ENCODE results near the gene TOMM6.

The TOMM6 gene

GRCh38 chr6:41780551-41781365 is 6.7 kb upstream of the TOMM6 start, which contains the start of gene PRICKLE4:
Gene PRICKLE4 (plus strand): TSS chr6:41780782. CDS start chr6:41783474, 2,692 bp downstream.
- H3K9ac ChIP-seq (ENCODE audit: low read length) = peak within 1 kb of the TSS; percentile 92
- H3K79me1 ChIP-seq (replicated peaks; ENCODE audit: low read length, poor library complexity, severe bottlenecking) = peaks cover 17% of the 10 kb centered on the region
- no peak within 1 kb of the TSS for H2BK5ac ChIP-seq (ENCODE audit: low read depth, low read length, poor library complexity, severe bottlenecking)
- H3K23ac ChIP-seq (ENCODE audit: low read length in 2 of 2) = no peak within 1 kb of the TSS
- no peak within 1 kb of the TSS for H2AK5ac ChIP-seq (ENCODE audit: low read length, severe bottlenecking)
- H2BK12ac ChIP-seq (ENCODE audit: low read length in 2 of 2) = peak within 1 kb of the TSS in 1 of 2 experiments; percentile 45
- H2BK15ac ChIP-seq (ENCODE audit: low read depth, poor library complexity, severe bottlenecking) = peak within 1 kb of the TSS; percentile 28
- H3K14ac ChIP-seq (ENCODE audit: low read length in 2 of 2) = no peak within 1 kb of the TSS
- no peaks in the 10 kb centered on the region for H3K27me3 ChIP-seq (ENCODE audit: control insufficient read depth in 1 of 2, insufficient read depth in 1 of 2, low read length in 2 of 2)
- peak within 1 kb of the TSS; percentile 64 to 84 for H3K4me3 ChIP-seq (ENCODE audit: insufficient read depth in 1 of 2, low read depth in 1 of 2, low read length in 2 of 2)
- peak within 1 kb of the TSS; percentile 23 to 60 for H3K18ac ChIP-seq (ENCODE audit: low read depth in 1 of 2, low read length in 2 of 2)
- 1% methylated on average over 21 of the region's 36 CpGs for WGBS
- H4K91ac ChIP-seq (ENCODE audit: low read length) = no peak within 1 kb of the TSS
- peak within 1 kb of the TSS; percentile 68 for H2AFZ ChIP-seq (ENCODE audit: low read depth, low read length)
- peak within 1 kb of the TSS; percentile 95 for H3K4me2 ChIP-seq (ENCODE audit: low read length, poor library complexity, severe bottlenecking)
- peak; percentile 30 for DNase-seq
- no peak within 1 kb of the TSS for H2BK120ac ChIP-seq (ENCODE audit: low read depth, low read length)
- no peaks in the 10 kb centered on the region for H3K9me3 ChIP-seq (ENCODE audit: control insufficient read depth, low read length)
- H3K36me3 ChIP-seq (ENCODE audit: control insufficient read depth in 1 of 2, insufficient read depth in 2 of 2, low read depth in 1 of 2, low read length in 2 of 2) = peaks cover 5 to 15% of the 10 kb centered on the region in 2 experiments
- H3K27ac ChIP-seq (ENCODE audit: low read length, poor library complexity, severe bottlenecking) = no peak within 1 kb of the TSS
- H3K4ac ChIP-seq (ENCODE audit: low read depth in 1 of 2, low read length in 2 of 2) = peak within 1 kb of the TSS in 1 of 2 experiments; percentile 26
- no peak within 1 kb of the TSS for H4K8ac ChIP-seq (ENCODE audit: low read length)
- peaks cover 14% of the 10 kb centered on the region for H3K4me1 ChIP-seq (ENCODE audit: control insufficient read depth, insufficient read depth, low read depth, low read length)

- no peaks in the 10 kb centered on the region for H3K27me3 ChIP-seq (ENCODE audit: control insufficient read depth in 1 of 2, insufficient read depth in 1 of 2, low read length in 2 of 2)
- no peak overlapping the region for H3K18ac ChIP-seq (ENCODE audit: low read depth in 1 of 2, low read length in 2 of 2)
- no peak overlapping the region for H3K9ac ChIP-seq (ENCODE audit: low read length)
- no peak overlapping the region for H3K23ac ChIP-seq (ENCODE audit: low read length in 2 of 2)
- H3K4me2 ChIP-seq (ENCODE audit: low read length, poor library complexity, severe bottlenecking) = no peak overlapping the region
- peak overlapping the region in 1 of 2 experiments; percentile 77 for H3K4me3 ChIP-seq (ENCODE audit: insufficient read depth in 1 of 2, low read depth in 1 of 2, low read length in 2 of 2)
- no peak overlapping the region for H3K4ac ChIP-seq (ENCODE audit: low read depth in 1 of 2, low read length in 2 of 2)
- H3K14ac ChIP-seq (ENCODE audit: low read length in 2 of 2) = no peak overlapping the region
- no peak overlapping the region for H2BK15ac ChIP-seq (ENCODE audit: low read depth, poor library complexity, severe bottlenecking)
- H3K4me1 ChIP-seq (ENCODE audit: control insufficient read depth, insufficient read depth, low read depth, low read length) = peaks cover 20% of the 10 kb centered on the region
- no peak for DNase-seq
- peaks cover 17% of the 10 kb centered on the region for H3K79me1 ChIP-seq (replicated peaks; ENCODE audit: low read length, poor library complexity, severe bottlenecking)
- peaks cover 5 to 14% of the 10 kb centered on the region in 2 experiments for H3K36me3 ChIP-seq (ENCODE audit: control insufficient read depth in 1 of 2, insufficient read depth in 2 of 2, low read depth in 1 of 2, low read length in 2 of 2)
- no peaks in the 10 kb centered on the region for H3K9me3 ChIP-seq (ENCODE audit: control insufficient read depth, low read length)
- H2BK5ac ChIP-seq (ENCODE audit: low read depth, low read length, poor library complexity, severe bottlenecking) = no peak overlapping the region
- H4K8ac ChIP-seq (ENCODE audit: low read length) = no peak overlapping the region
- peak overlapping the region in 1 of 2 experiments; percentile 45 for H2BK12ac ChIP-seq (ENCODE audit: low read length in 2 of 2)
- no peak overlapping the region for H2AK5ac ChIP-seq (ENCODE audit: low read length, severe bottlenecking)
- H2AFZ ChIP-seq (ENCODE audit: low read depth, low read length) = no peak overlapping the region
- no peak overlapping the region for H3K27ac ChIP-seq (ENCODE audit: low read length, poor library complexity, severe bottlenecking)
- H4K91ac ChIP-seq (ENCODE audit: low read length) = no peak overlapping the region
- WGBS = 48% methylated on average over 2 of the region's 3 CpGs
- no peak overlapping the region for H2BK120ac ChIP-seq (ENCODE audit: low read depth, low read length)
These were observed 6.1 kb upstream of the TOMM6 start for GRCh38 chr6:41781366-41781730.

GRCh38 chr6:41783106-41783780 is 4.3 kb upstream of the TOMM6 start:
- Histone ChIP-seq H3K14ac (ENCODE audit: low read length in 2 of 2) (no peak overlapping the region), H4K91ac (ENCODE audit: low read length) (no peak overlapping the region), H3K9me3 (ENCODE audit: control insufficient read depth, low read length) (no peaks in the 10 kb centered on the region), H4K8ac (ENCODE audit: low read length) (no peak overlapping the region), H3K23ac (ENCODE audit: low read length in 2 of 2) (no peak overlapping the region), H3K18ac (ENCODE audit: low read depth in 1 of 2, low read length in 2 of 2) (no peak overlapping the region), H2BK5ac (ENCODE audit: low read depth, low read length, poor library complexity, severe bottlenecking) (no peak overlapping the region), H3K27me3 (ENCODE audit: control insufficient read depth in 1 of 2, insufficient read depth in 1 of 2, low read length in 2 of 2) (no peaks in the 10 kb centered on the region), H3K4me1 (ENCODE audit: control insufficient read depth, insufficient read depth, low read depth, low read length) (peaks cover 20% of the 10 kb centered on the region), H3K4me2 (ENCODE audit: low read length, poor library complexity, severe bottlenecking) (no peak overlapping the region), H2BK120ac (ENCODE audit: low read depth, low read length) (no peak overlapping the region), H2AK5ac (ENCODE audit: low read length, severe bottlenecking) (no peak overlapping the region), H2AFZ (ENCODE audit: low read depth, low read length) (no peak overlapping the region), H3K27ac (ENCODE audit: low read length, poor library complexity, severe bottlenecking) (no peak overlapping the region), H3K4ac (ENCODE audit: low read depth in 1 of 2, low read length in 2 of 2) (no peak overlapping the region), H3K4me3 (ENCODE audit: insufficient read depth in 1 of 2, low read depth in 1 of 2, low read length in 2 of 2) (peak overlapping the region in 1 of 2 experiments; percentile 18), H3K79me1 (replicated peaks; ENCODE audit: low read length, poor library complexity, severe bottlenecking) (peaks cover 16% of the 10 kb centered on the region), H3K36me3 (ENCODE audit: control insufficient read depth in 1 of 2, insufficient read depth in 2 of 2, low read depth in 1 of 2, low read length in 2 of 2) (no peaks in the 10 kb centered on the region), H2BK15ac (ENCODE audit: low read depth, poor library complexity, severe bottlenecking) (no peak overlapping the region), H2BK12ac (ENCODE audit: low read length in 2 of 2) (no peak overlapping the region), H3K9ac (ENCODE audit: low read length) (no peak overlapping the region)
- WGBS = 85% methylated on average over 5 of the region's 6 CpGs
- DNase-seq = no peak

- Histone ChIP-seq H3K4me3 (ENCODE audit: insufficient read depth in 1 of 2, low read depth in 1 of 2, low read length in 2 of 2) (no peak overlapping the region), H3K4me2 (ENCODE audit: low read length, poor library complexity, severe bottlenecking) (no peak overlapping the region), H3K4ac (ENCODE audit: low read depth in 1 of 2, low read length in 2 of 2) (no peak overlapping the region), H2BK5ac (ENCODE audit: low read depth, low read length, poor library complexity, severe bottlenecking) (no peak overlapping the region), H2BK120ac (ENCODE audit: low read depth, low read length) (no peak overlapping the region), H3K14ac (ENCODE audit: low read length in 2 of 2) (no peak overlapping the region), H2AFZ (ENCODE audit: low read depth, low read length) (no peak overlapping the region), H2BK12ac (ENCODE audit: low read length in 2 of 2) (no peak overlapping the region), H2AK5ac (ENCODE audit: low read length, severe bottlenecking) (no peak overlapping the region), H3K79me1 (replicated peaks; ENCODE audit: low read length, poor library complexity, severe bottlenecking) (peaks cover 10% of the 10 kb centered on the region), H3K4me1 (ENCODE audit: control insufficient read depth, insufficient read depth, low read depth, low read length) (peaks cover 21% of the 10 kb centered on the region), H3K18ac (ENCODE audit: low read depth in 1 of 2, low read length in 2 of 2) (no peak overlapping the region), H3K27ac (ENCODE audit: low read length, poor library complexity, severe bottlenecking) (no peak overlapping the region), H4K8ac (ENCODE audit: low read length) (no peak overlapping the region), H2BK15ac (ENCODE audit: low read depth, poor library complexity, severe bottlenecking) (no peak overlapping the region), H3K9me3 (ENCODE audit: control insufficient read depth, low read length) (no peaks in the 10 kb centered on the region), H3K27me3 (ENCODE audit: control insufficient read depth in 1 of 2, insufficient read depth in 1 of 2, low read length in 2 of 2) (no peaks in the 10 kb centered on the region), H3K9ac (ENCODE audit: low read length) (no peak overlapping the region), H3K23ac (ENCODE audit: low read length in 2 of 2) (no peak overlapping the region), H4K91ac (ENCODE audit: low read length) (no peak overlapping the region), H3K36me3 (ENCODE audit: control insufficient read depth in 1 of 2, insufficient read depth in 2 of 2, low read depth in 1 of 2, low read length in 2 of 2) (peaks cover 0 to 9% of the 10 kb centered on the region in 2 experiments)
- 54% methylated on average over 3 of the region's 5 CpGs for WGBS
- no peak for DNase-seq
These were observed 2.8 kb upstream of the TOMM6 start for GRCh38 chr6:41784581-41785171.
